MM.1S (cell line): ENCODE measurements around the gene RPP40.

ENCODE experiments used
- EZH2 ChIP-seq: fragments of 300-600 bp; sonication (generic); optimal IDR thresholded peaks from 2 replicates; pipeline ENCODE3; 2017; ENCODE audit warnings: low read depth, mild to moderate bottlenecking, antibody characterized with exemption, low read length, mixed read lengths
- TF ChIP-seq, protein P1 (sequence below): fragments of 300-600 bp; sonication (generic); IDR thresholded peaks from 2 replicates; pipeline ENCODE4 v1.5.1; 2016; ENCODE audit warnings: antibody characterized with exemption, low read length, mixed read lengths

DNA sequence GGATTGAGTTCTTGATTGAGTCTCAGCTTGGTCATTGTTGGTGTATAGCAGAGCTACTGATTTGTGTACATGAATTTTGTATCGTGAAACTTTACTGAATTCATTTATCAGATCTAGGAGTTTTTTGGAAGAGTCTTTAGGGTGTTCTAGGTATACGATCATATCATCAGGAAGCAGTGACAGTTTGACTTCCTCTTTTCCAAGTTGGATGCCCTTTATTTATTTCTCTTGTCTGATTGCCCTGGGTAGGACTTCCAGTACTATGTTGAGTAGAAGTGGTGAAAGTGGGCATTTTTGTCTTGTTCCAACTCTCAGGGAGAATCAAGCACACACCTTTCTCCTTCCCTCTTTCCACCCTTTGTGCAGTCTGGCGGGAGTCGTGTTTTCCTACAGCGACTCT, 26.4 kb downstream of the RPP40 start:
- TF ChIP-seq, protein P1, sequence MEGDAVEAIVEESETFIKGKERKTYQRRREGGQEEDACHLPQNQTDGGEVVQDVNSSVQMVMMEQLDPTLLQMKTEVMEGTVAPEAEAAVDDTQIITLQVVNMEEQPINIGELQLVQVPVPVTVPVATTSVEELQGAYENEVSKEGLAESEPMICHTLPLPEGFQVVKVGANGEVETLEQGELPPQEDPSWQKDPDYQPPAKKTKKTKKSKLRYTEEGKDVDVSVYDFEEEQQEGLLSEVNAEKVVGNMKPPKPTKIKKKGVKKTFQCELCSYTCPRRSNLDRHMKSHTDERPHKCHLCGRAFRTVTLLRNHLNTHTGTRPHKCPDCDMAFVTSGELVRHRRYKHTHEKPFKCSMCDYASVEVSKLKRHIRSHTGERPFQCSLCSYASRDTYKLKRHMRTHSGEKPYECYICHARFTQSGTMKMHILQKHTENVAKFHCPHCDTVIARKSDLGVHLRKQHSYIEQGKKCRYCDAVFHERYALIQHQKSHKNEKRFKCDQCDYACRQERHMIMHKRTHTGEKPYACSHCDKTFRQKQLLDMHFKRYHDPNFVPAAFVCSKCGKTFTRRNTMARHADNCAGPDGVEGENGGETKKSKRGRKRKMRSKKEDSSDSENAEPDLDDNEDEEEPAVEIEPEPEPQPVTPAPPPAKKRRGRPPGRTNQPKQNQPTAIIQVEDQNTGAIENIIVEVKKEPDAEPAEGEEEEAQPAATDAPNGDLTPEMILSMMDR = no peak
- TF ChIP-seq EZH2 = no peak
